ENCODE data around the gene TAS2R38. TPM values are rescaled to one million over a fixed set of nuclear protein-coding genes. Genes with fewer than 3 reads are reported as not detected.

TAS2R38 gene
- total RNA-seq = not detected

DNA sequence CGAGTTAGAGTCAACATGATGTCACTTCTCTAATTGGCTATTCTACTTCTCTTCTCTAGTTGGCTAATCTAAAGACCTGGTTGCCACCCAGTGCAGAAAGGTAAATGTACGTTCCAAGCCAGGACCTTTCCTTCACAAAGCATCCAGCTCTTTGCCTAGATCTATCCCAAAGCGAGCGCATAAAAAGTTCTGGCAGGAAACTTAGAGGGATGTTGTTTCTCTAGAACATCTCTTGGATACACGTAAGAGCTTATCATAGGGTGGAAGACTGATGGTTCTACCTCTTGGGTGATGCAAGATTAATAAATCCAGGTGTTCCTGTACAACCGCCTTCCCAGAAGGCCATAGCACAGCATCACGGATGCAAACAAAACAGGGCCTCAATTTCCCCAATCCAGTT lies at the start of gene TAS2R38:
Gene TAS2R38 (minus strand): TSS at position 101 of the 400 bp plus-strand sequence. CDS start 84 bp downstream, at position 17.
- H3K9me3 ChIP-seq = no peaks in the 10 kb centered on the region
- TF ChIP-seq POLR2A (IDR thresholded peaks at IDR 0.05) = no peak
- TF ChIP-seq EP300 (IDR thresholded peaks at IDR 0.05) = no peak
- TF ChIP-seq, protein P1, sequence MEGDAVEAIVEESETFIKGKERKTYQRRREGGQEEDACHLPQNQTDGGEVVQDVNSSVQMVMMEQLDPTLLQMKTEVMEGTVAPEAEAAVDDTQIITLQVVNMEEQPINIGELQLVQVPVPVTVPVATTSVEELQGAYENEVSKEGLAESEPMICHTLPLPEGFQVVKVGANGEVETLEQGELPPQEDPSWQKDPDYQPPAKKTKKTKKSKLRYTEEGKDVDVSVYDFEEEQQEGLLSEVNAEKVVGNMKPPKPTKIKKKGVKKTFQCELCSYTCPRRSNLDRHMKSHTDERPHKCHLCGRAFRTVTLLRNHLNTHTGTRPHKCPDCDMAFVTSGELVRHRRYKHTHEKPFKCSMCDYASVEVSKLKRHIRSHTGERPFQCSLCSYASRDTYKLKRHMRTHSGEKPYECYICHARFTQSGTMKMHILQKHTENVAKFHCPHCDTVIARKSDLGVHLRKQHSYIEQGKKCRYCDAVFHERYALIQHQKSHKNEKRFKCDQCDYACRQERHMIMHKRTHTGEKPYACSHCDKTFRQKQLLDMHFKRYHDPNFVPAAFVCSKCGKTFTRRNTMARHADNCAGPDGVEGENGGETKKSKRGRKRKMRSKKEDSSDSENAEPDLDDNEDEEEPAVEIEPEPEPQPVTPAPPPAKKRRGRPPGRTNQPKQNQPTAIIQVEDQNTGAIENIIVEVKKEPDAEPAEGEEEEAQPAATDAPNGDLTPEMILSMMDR (IDR thresholded peaks at IDR 0.05) = no peak
- H3K4me1 ChIP-seq = peaks cover 0 to 3% (median 0%) of the 10 kb centered on the region in 4 donors
- H3K27ac ChIP-seq = no peak within 1 kb of the TSS
- H3K27me3 ChIP-seq = no peaks in the 10 kb centered on the region
- H3K4me3 ChIP-seq = no peak within 1 kb of the TSS
- DNase-seq (ENCODE audit: low spot score in 2 of 2) = no peak
- 87 to 88% methylated on average over 7 of the region's 7 CpGs for WGBS, 2 donors
- H3K36me3 ChIP-seq = no peaks in the 10 kb centered on the region

DNA sequence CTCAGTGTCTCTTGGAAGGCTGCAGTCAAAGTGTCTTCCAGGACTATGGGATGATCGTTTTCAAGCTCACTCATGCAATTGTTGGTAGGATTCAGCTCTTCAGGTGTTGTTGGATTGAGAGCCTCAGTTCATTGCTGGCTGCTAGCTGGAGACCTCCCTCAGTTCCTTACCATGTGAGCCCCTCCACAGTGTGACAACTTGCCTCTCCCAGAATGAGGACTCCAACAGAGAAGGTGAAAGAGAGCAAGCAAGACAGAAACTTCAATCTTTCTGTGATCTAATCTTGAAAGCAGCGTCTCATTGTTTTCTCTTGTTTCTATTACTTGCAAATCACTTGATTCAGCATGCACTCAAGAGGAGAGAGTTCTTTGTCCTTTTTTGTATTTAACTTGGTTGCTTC lies 44.6 kb upstream of the TAS2R38 start:
- WGBS, 2 donors = 85 to 86% methylated on average over 2 of the region's 2 CpGs
- DNase-seq (ENCODE audit: low spot score in 2 of 2) = no peak
- TF ChIP-seq, protein P1 (IDR thresholded peaks at IDR 0.05) = no peak
- TF ChIP-seq POLR2A (IDR thresholded peaks at IDR 0.05) (no peak), EP300 (IDR thresholded peaks at IDR 0.05) (no peak)
- no peaks in the 10 kb centered on the region for H3K27me3 ChIP-seq
- no peak overlapping the region for H3K27ac ChIP-seq
- H3K4me1 ChIP-seq = no peaks in the 10 kb centered on the region
- H3K4me3 ChIP-seq = no peak overlapping the region
- no peaks in the 10 kb centered on the region for H3K36me3 ChIP-seq
- H3K9me3 ChIP-seq = no peaks in the 10 kb centered on the region

- no peaks in the 10 kb centered on the region for H3K9me3 ChIP-seq
- no peaks in the 10 kb centered on the region for H3K27me3 ChIP-seq
- WGBS, 2 donors = 69% methylated on average over 3 of the region's 3 CpGs
- H3K36me3 ChIP-seq = no peaks in the 10 kb centered on the region
- no peak for DNase-seq (ENCODE audit: low spot score in 2 of 2)
- H3K4me1 ChIP-seq = no peaks in the 10 kb centered on the region
- no peak overlapping the region for H3K27ac ChIP-seq
- no peak overlapping the region for H3K4me3 ChIP-seq
- TF ChIP-seq EP300 (IDR thresholded peaks at IDR 0.05) (no peak), POLR2A (IDR thresholded peaks at IDR 0.05) (no peak)
- TF ChIP-seq, protein P1 (IDR thresholded peaks at IDR 0.05) = no peak
Measured at GRCh38 chr7:142017451-142017850, 43.9 kb upstream of the TAS2R38 start.

- no peak for TF ChIP-seq POLR2A (IDR thresholded peaks at IDR 0.05)
- TF ChIP-seq, protein P1 (IDR thresholded peaks at IDR 0.05) = no peak
- no peak for TF ChIP-seq EP300 (IDR thresholded peaks at IDR 0.05)
- Histone ChIP-seq H3K9me3 (no peaks in the 10 kb centered on the region), H3K36me3 (no peaks in the 10 kb centered on the region), H3K4me1 (no peaks in the 10 kb centered on the region), H3K27me3 (no peaks in the 10 kb centered on the region), H3K4me3 (no peak overlapping the region), H3K27ac (no peak overlapping the region)
- WGBS, 2 donors = 82 to 89% methylated on average over 4 of the region's 4 CpGs
- DNase-seq (ENCODE audit: low spot score in 2 of 2) = no peak
Measured at GRCh38 chr7:142012825-142013511, 39.4 kb upstream of the TAS2R38 start.

- H3K9me3 ChIP-seq = no peaks in the 10 kb centered on the region
- H3K4me3 ChIP-seq = no peak overlapping the region
- no peaks in the 10 kb centered on the region for H3K36me3 ChIP-seq
- H3K4me1 ChIP-seq = no peaks in the 10 kb centered on the region
- TF ChIP-seq, protein P1 (IDR thresholded peaks at IDR 0.05) = no peak
- TF ChIP-seq POLR2A (IDR thresholded peaks at IDR 0.05) = no peak
- no peak for TF ChIP-seq EP300 (IDR thresholded peaks at IDR 0.05)
- DNase-seq (ENCODE audit: low spot score in 2 of 2) = no peak
- H3K27ac ChIP-seq = no peak overlapping the region
- 55 to 69% methylated on average over 3 of the region's 3 CpGs for WGBS, 2 donors
- no peaks in the 10 kb centered on the region for H3K27me3 ChIP-seq
Measured at GRCh38 chr7:142010952-142011548, 37.5 kb upstream of the TAS2R38 start.
